Trophoblast cell (in vitro differentiated cells and primary cell): ENCODE data around the gene TWIST2.

ENCODE experiments used
- DNase-seq, 2 donors: peaks; one replicate each; pipeline ENCODE4 v3.0.0-alpha.2; 2016
- H2AFZ ChIP-seq: 2 replicates; pipeline ENCODE4 v1.6.1; 2013; ENCODE audit warnings: low read length, moderate library complexity, mild to moderate bottlenecking; ENCODE audit not compliant: insufficient read depth, poor library complexity
- H2AK5ac ChIP-seq: 2 replicates; pipeline ENCODE4 v1.6.1; 2013; ENCODE audit warnings: mild to moderate bottlenecking, low read length
- H2BK120ac ChIP-seq: 2 replicates; pipeline ENCODE4 v1.6.1; 2013; ENCODE audit warnings: low read length, mild to moderate bottlenecking, moderate library complexity; ENCODE audit not compliant: insufficient read depth, poor library complexity
- H2BK12ac ChIP-seq: 2 replicates; pipeline ENCODE4 v1.6.1; 2013; ENCODE audit warnings: mild to moderate bottlenecking, low read length, moderate library complexity
- H2BK5ac ChIP-seq: 2 replicates; pipeline ENCODE4 v1.6.1; 2013; ENCODE audit warnings: low read length, low read depth, moderate library complexity, mild to moderate bottlenecking; ENCODE audit not compliant: poor library complexity
- H3K14ac ChIP-seq: 2 replicates; pipeline ENCODE4 v1.6.1; 2013; ENCODE audit warnings: mild to moderate bottlenecking, low read length
- H3K18ac ChIP-seq: 2 replicates; pipeline ENCODE4 v1.6.1; 2013; ENCODE audit warnings: mild to moderate bottlenecking, low read length
- H3K23ac ChIP-seq: 2 replicates; pipeline ENCODE4 v1.6.1; 2013; ENCODE audit warnings: low read length
- H3K27ac ChIP-seq: 2 replicates; pipeline ENCODE4 v1.5.1; 2013; ENCODE audit warnings: low read depth, mild to moderate bottlenecking, inconsistent platforms, low read length, moderate library complexity
- H3K27me3 ChIP-seq: 2 replicates; pipeline ENCODE4 v1.6.1; 2013; ENCODE audit warnings: inconsistent platforms, mild to moderate bottlenecking, low read length, moderate library complexity; ENCODE audit not compliant: insufficient read depth
- H3K36me3 ChIP-seq, 2 experiments: 1 replicate in 1 of 2; 2 replicates in 1 of 2; pipeline ENCODE4 v1.6.1; 2013; ENCODE audit warnings: low read length in 2 of 2, mild to moderate bottlenecking in 2 of 2, moderate library complexity in 1 of 2; ENCODE audit not compliant: insufficient read depth in 2 of 2, control insufficient read depth in 1 of 2
- H3K4ac ChIP-seq: 2 replicates; pipeline ENCODE4 v1.6.1; 2013; ENCODE audit warnings: low read depth, mild to moderate bottlenecking, low read length, moderate library complexity
- H3K4me1 ChIP-seq, 2 experiments: 1 replicate in 1 of 2; 2 replicates in 1 of 2; pipeline ENCODE4 v1.6.1; 2013; ENCODE audit warnings: low read length in 2 of 2, mild to moderate bottlenecking in 2 of 2, moderate library complexity in 1 of 2; ENCODE audit not compliant: insufficient read depth in 2 of 2, control insufficient read depth in 1 of 2
- H3K4me2 ChIP-seq: 2 replicates; pipeline ENCODE4 v1.6.1; 2013; ENCODE audit warnings: inconsistent platforms, mild to moderate bottlenecking, low read length, moderate library complexity
- H3K4me3 ChIP-seq: 2 replicates; pipeline ENCODE4 v1.5.1; 2013; ENCODE audit warnings: mild to moderate bottlenecking, low read depth, low read length, inconsistent platforms
- H3K79me1 ChIP-seq: one replicate; pipeline ENCODE4 v1.6.1; 2013; ENCODE audit warnings: low read length
- H3K79me2 ChIP-seq: 2 replicates; pipeline ENCODE4 v1.6.1; 2013; ENCODE audit warnings: low read length, mild to moderate bottlenecking; ENCODE audit not compliant: control insufficient read depth, insufficient read depth, poor library complexity
- H3K9ac ChIP-seq: 2 replicates; pipeline ENCODE4 v1.6.1; 2013; ENCODE audit warnings: mild to moderate bottlenecking, low read length
- H3K9me3 ChIP-seq: 2 replicates; pipeline ENCODE4 v1.6.1; 2013; ENCODE audit warnings: low read depth, mild to moderate bottlenecking, control low read depth, inconsistent platforms, low read length; ENCODE audit not compliant: insufficient read depth
- H4K12ac ChIP-seq: 2 replicates; pipeline ENCODE4 v1.6.1; 2013; ENCODE audit warnings: low read depth, mild to moderate bottlenecking, low read length, moderate library complexity
- H4K8ac ChIP-seq: 2 replicates; pipeline ENCODE4 v1.6.1; 2013; ENCODE audit warnings: low read depth, mild to moderate bottlenecking, low read length, moderate library complexity
- H4K91ac ChIP-seq: one replicate; pipeline ENCODE4 v1.6.1; 2013; ENCODE audit warnings: low read depth, mild to moderate bottlenecking, low read length, moderate library complexity
- WGBS: extraction: QIAGEN DNeasy Blood & Tissue Kit; methylation state at CpG from one replicate; pipeline ENCODE4 v1.1.7; 2013; ENCODE audit warnings: missing lambda C conversion rate; ENCODE audit not compliant: insufficient read length, insufficient coverage; ENCODE audit errors: extremely low coverage; 5-methylcytosine and 5-hydroxymethylcytosine counted together

The TWIST2 gene

GRCh38 chr2:238897122-238897880 lies 49.4 kb downstream of the TWIST2 start:
- no peak overlapping the region for H4K8ac ChIP-seq
- H4K12ac ChIP-seq: no peak overlapping the region
- H3K27me3 ChIP-seq: no peaks in the 10 kb centered on the region
- H3K4me3 ChIP-seq: no peak overlapping the region
- H2BK5ac ChIP-seq: no peak overlapping the region
- peak overlapping the region; percentile 37 for H2AK5ac ChIP-seq
- WGBS: no CpG with 5 or more reads among the region's 19 CpGs
- peaks cover 19% of the 10 kb centered on the region for H3K79me1 ChIP-seq
- H4K91ac ChIP-seq: peak overlapping the region; percentile 45
- peak overlapping the region; percentile 27 for H2BK120ac ChIP-seq
- no peak for DNase-seq
- H3K9me3 ChIP-seq: peaks cover 5% of the 10 kb centered on the region
- no peak overlapping the region for H3K27ac ChIP-seq
- no peak overlapping the region for H3K4me2 ChIP-seq
- H3K79me2 ChIP-seq: peaks cover 1% of the 10 kb centered on the region
- H3K23ac ChIP-seq: no peak overlapping the region
- peak overlapping the region; percentile 85 for H2BK12ac ChIP-seq
- no peak overlapping the region for H3K18ac ChIP-seq
- no peaks in the 10 kb centered on the region for H3K36me3 ChIP-seq
- no peak overlapping the region for H2AFZ ChIP-seq
- H3K9ac ChIP-seq: no peak overlapping the region
- H3K4ac ChIP-seq: no peak overlapping the region
- H3K4me1 ChIP-seq: peaks cover 16 to 19% of the 10 kb centered on the region in 2 experiments
- no peak overlapping the region for H3K14ac ChIP-seq

GRCh38 chr2:238897911-238898311 lies 50.0 kb downstream of the TWIST2 start:
- peak; percentile 90 to 98 for DNase-seq
- WGBS: no CpG with 5 or more reads among the region's 7 CpGs
- H3K4ac ChIP-seq: no peak overlapping the region
- H3K4me2 ChIP-seq: no peak overlapping the region
- H3K23ac ChIP-seq: no peak overlapping the region
- H3K79me1 ChIP-seq: peaks cover 19% of the 10 kb centered on the region
- no peak overlapping the region for H2BK12ac ChIP-seq
- no peak overlapping the region for H2BK5ac ChIP-seq
- no peak overlapping the region for H3K9ac ChIP-seq
- H3K18ac ChIP-seq: peak overlapping the region; percentile 12
- H3K36me3 ChIP-seq: no peaks in the 10 kb centered on the region
- peaks cover 1% of the 10 kb centered on the region for H3K79me2 ChIP-seq
- H4K91ac ChIP-seq: no peak overlapping the region
- H3K14ac ChIP-seq: no peak overlapping the region
- H4K8ac ChIP-seq: no peak overlapping the region
- H3K27me3 ChIP-seq: no peaks in the 10 kb centered on the region
- no peak overlapping the region for H3K27ac ChIP-seq
- H3K4me3 ChIP-seq: no peak overlapping the region
- H2BK120ac ChIP-seq: no peak overlapping the region
- H3K9me3 ChIP-seq: peaks cover 9% of the 10 kb centered on the region
- H2AFZ ChIP-seq: no peak overlapping the region
- no peak overlapping the region for H4K12ac ChIP-seq
- H2AK5ac ChIP-seq: no peak overlapping the region
- peaks cover 16 to 19% of the 10 kb centered on the region in 2 experiments for H3K4me1 ChIP-seq

GRCh38 chr2:238898534-238899281 lies 50.8 kb downstream of the TWIST2 start:
- Histone ChIP-seq H3K18ac (no peak overlapping the region), H2BK120ac (no peak overlapping the region), H3K36me3 (no peaks in the 10 kb centered on the region), H2AFZ (no peak overlapping the region), H3K14ac (no peak overlapping the region), H2BK12ac (no peak overlapping the region), H3K79me2 (peaks cover 1% of the 10 kb centered on the region), H3K4me1 (peaks cover 16 to 19% of the 10 kb centered on the region in 2 experiments), H3K4ac (no peak overlapping the region), H3K27me3 (no peaks in the 10 kb centered on the region), H3K9ac (no peak overlapping the region), H2BK5ac (no peak overlapping the region), H4K8ac (no peak overlapping the region), H3K4me2 (no peak overlapping the region), H3K23ac (no peak overlapping the region), H2AK5ac (no peak overlapping the region), H4K12ac (no peak overlapping the region), H3K9me3 (peaks cover 12% of the 10 kb centered on the region), H3K4me3 (no peak overlapping the region), H3K27ac (no peak overlapping the region), H4K91ac (no peak overlapping the region), H3K79me1 (peaks cover 15% of the 10 kb centered on the region)
- WGBS: no CpG with 5 or more reads among the region's 22 CpGs
- DNase-seq: peak; percentile 54 to 56

- Histone ChIP-seq H4K12ac (no peak overlapping the region), H4K8ac (no peak overlapping the region), H3K79me1 (peaks cover 11% of the 10 kb centered on the region), H4K91ac (no peak overlapping the region), H3K9me3 (peaks cover 12% of the 10 kb centered on the region), H3K4me2 (no peak overlapping the region), H2AK5ac (no peak overlapping the region), H3K79me2 (peaks cover 1% of the 10 kb centered on the region), H3K4me1 (peaks cover 16 to 19% of the 10 kb centered on the region in 2 experiments), H3K27me3 (no peaks in the 10 kb centered on the region), H3K4me3 (no peak overlapping the region), H3K4ac (no peak overlapping the region), H2AFZ (no peak overlapping the region), H3K27ac (no peak overlapping the region), H3K9ac (no peak overlapping the region), H2BK12ac (no peak overlapping the region), H3K18ac (no peak overlapping the region), H3K14ac (no peak overlapping the region), H2BK5ac (no peak overlapping the region), H3K36me3 (no peaks in the 10 kb centered on the region), H2BK120ac (no peak overlapping the region), H3K23ac (no peak overlapping the region)
- DNase-seq: peak; percentile 87
- no CpG with 5 or more reads among the region's 7 CpGs for WGBS
Observed at GRCh38 chr2:238899386-238899785, 51.5 kb downstream of the TWIST2 start.
